ENCODE data around the gene KLHDC7B.
"Not testable (repeated sequence)": the region's sequence is repeated elsewhere in the genome, so short reads cannot be mapped to it uniquely, and the experiment has no call there.

The KLHDC7B gene

DNA sequence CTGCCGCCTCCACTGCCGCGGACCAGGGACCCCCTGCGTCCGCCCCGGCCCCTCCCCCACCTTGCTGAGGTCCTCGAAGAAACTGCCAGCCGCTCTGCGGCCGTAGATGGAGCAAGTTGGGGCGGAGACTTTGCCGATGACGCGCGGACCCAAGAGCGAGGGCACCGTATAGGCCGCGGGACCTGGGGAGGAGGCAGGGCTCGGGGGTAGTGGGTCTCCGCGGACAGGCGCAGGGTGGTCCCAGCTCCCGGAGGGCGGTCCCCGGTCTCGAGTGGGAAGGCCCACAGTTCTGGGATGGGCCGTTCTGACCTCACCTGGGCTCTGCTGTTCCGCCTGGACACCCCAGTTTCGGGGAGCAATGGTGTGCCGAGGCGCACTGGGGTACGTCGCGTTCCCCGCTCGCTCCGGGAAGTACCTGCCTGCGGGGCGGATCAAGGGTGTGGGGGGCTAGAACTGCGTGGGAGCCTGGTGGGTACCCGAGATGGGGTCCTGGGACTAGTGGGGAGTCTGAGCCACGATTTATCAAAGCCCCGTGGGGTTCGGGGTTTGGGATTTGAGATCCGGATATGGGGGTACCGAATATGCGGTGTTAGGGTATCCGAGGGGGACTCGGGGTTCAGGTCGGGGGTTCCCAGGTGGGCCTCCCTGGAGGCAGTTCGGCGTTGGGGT, 14.7 kb upstream of the KLHDC7B start:
- H3K4me3 ChIP-seq (ENCODE audit: low read length): peak overlapping the region; percentile 66
- peak; percentile 82 for DNase-seq (ENCODE audit: low read depth)
- TF ChIP-seq, protein P1, sequence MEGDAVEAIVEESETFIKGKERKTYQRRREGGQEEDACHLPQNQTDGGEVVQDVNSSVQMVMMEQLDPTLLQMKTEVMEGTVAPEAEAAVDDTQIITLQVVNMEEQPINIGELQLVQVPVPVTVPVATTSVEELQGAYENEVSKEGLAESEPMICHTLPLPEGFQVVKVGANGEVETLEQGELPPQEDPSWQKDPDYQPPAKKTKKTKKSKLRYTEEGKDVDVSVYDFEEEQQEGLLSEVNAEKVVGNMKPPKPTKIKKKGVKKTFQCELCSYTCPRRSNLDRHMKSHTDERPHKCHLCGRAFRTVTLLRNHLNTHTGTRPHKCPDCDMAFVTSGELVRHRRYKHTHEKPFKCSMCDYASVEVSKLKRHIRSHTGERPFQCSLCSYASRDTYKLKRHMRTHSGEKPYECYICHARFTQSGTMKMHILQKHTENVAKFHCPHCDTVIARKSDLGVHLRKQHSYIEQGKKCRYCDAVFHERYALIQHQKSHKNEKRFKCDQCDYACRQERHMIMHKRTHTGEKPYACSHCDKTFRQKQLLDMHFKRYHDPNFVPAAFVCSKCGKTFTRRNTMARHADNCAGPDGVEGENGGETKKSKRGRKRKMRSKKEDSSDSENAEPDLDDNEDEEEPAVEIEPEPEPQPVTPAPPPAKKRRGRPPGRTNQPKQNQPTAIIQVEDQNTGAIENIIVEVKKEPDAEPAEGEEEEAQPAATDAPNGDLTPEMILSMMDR (conservative IDR thresholded peaks at IDR 0.05; ENCODE audit: low read length): no peak

DNA sequence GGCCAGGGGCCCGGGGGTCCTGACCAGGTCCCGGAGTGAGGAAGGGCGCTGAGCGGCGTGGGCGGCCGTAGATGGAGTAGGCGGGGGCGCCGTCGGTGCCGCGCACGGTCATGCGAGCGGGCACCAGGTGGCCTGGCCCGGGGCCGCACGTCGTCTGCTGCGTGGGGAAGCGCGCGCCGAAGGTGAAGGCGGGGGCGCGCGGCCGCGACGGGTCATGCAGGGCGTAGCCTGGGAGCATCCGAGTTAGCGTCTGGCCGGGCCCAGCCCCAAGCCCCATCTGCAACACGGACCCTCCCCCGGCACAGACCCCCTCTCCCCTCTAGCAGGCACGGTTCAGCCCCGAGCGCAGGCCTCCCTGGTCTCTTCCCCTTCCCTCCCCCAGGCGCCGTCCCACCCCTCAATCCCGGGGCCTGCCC, 14.1 kb upstream of the KLHDC7B start:
- TF ChIP-seq, protein P1 (conservative IDR thresholded peaks at IDR 0.05; ENCODE audit: low read length): no peak
- H3K4me3 ChIP-seq (ENCODE audit: low read length): peak overlapping the region; percentile 66
- DNase-seq (ENCODE audit: low read depth): peak; percentile 41

- TF ChIP-seq, protein P1 (conservative IDR thresholded peaks at IDR 0.05; ENCODE audit: low read length): no peak
- DNase-seq (ENCODE audit: low read depth): peak; percentile 77
- H3K4me3 ChIP-seq (ENCODE audit: low read length): peak overlapping the region; percentile 66
These were observed 13.6 kb upstream of the KLHDC7B start for GRCh38 chr22:50531962-50532674.

DNA sequence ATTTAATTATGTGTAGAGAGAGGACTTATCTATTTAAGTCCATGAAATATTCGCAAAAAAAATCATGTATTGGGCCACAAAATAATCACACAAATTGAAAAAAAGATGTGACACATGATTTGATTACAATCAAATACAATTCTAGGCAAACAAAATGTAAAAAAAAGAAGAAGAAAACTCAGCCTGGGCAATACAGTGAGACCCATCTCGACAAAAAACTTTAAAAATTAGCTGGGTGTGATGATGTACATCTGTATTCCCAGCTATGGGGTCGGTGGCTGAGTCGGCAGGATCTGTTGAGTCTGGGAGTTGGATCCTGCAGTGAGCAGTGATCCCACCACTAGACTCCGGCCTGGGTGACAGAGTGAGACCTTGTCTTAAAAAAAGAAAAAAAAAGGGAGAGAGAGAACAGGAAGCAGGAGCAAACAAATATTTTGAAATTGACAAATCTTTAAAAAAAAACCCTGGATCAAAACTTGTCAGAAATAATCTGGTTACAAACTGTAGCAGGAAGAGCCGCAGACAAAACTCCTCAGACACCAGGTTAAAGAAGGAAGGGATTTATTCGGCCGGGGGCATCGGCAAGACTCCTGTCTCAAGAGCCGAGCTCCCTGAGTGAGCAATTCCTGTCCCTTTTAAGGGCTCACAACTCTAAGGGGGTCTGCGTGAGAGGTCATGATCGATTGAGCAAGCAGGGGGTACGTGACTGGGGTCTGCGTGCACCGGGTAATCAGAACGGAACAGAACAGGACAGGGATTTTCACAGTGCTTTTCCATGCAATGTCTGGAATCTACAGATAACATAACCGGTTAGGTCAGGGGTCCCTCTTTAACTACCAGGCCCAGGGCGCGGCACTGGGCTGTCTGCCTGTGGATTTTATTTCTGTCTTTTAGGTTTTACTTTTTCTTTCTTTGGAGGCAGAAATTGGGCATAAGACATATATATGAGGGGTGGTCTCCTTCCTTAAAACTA, 12.6 kb upstream of the KLHDC7B start:
- H3K4me3 ChIP-seq (ENCODE audit: low read length): no peak overlapping the region
- DNase-seq (ENCODE audit: low read depth): no peak
- TF ChIP-seq, protein P1 (conservative IDR thresholded peaks at IDR 0.05; ENCODE audit: low read length): no peak

GRCh38 chr22:50533856-50534711, 11.6 kb upstream of the KLHDC7B start:
- not testable (repeated sequence) for H3K4me3 ChIP-seq (ENCODE audit: low read length)
- peak; percentile 50 for DNase-seq (ENCODE audit: low read depth)

DNA sequence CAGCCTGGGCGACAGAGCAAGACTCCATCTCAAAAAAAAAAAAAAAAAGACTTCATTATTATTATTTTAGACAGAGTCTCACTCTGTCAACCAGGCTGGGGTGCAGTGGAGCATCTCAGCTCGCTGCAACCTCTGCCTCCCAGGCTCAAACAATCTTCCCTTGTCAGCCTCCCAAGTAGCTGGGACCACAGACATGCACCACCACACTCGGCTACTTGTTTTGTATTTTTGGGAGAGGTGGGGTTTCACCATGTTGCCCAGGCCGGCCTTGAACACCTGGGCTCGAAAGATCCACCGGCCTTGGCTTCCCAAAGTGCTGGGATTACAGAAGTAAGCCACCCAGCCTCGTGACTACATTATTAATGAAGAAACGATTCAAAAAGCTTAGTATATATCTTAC, 10.6 kb upstream of the KLHDC7B start:
- no peak overlapping the region for H3K4me3 ChIP-seq (ENCODE audit: low read length)
- TF ChIP-seq, protein P1 (conservative IDR thresholded peaks at IDR 0.05; ENCODE audit: low read length): no peak

More for the DNA sequence above, 10.6 kb upstream of the KLHDC7B start:
- DNase-seq (ENCODE audit: low read depth): no peak
